Esophagus squamous epithelium (tissue), 4 donors: ENCODE results near the gene NEDD1.

Experiments
- CTCF ChIP-seq, 6 experiments: fragments of 450-650 bp in 4 of 6; fragments of 200-600 bp in 2 of 6; sonication (generic) in 2 of 6; IDR thresholded peaks; one replicate each; pipeline ENCODE4 v1.5.1; 2016 to 2019; ENCODE audit warnings: antibody characterized with exemption in 6 of 6, mild to moderate bottlenecking in 4 of 6, moderate library complexity in 4 of 6
- POLR2A ChIP-seq, 4 donors: fragments of 450-650 bp; IDR thresholded peaks; one replicate each; pipeline ENCODE4 v1.6.1; 2017; ENCODE audit warnings: antibody characterized with exemption in 4 of 4, mild to moderate bottlenecking in 4 of 4, moderate library complexity in 3 of 4

DNA sequence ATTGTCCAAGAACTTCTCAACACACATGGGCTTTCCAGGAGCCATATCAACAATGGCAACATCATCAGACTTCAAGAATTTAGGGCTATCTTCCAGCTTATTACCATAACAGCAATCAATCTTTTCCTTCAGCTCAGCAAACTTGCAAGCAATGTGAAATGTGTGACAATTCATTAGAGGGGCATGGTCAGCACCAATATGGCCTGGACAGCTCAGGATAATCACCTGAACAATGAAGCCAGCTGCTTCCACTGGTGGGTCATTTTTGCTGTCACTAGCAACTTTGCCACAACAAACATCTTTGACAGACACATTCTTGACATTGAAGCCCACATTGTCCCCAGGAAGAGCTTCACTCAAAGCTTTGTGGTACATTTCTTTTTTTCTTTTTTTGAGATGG lies 5.9 kb upstream of the NEDD1 start:
- TF ChIP-seq CTCF (IDR thresholded peaks at IDR 0.05) = no peak
- no peak for TF ChIP-seq POLR2A (IDR thresholded peaks at IDR 0.05)
